HCT116 (cell line): ENCODE measurements around the gene RNU1-4. TPM values are rescaled to one million over a fixed set of nuclear protein-coding genes. Genes with fewer than 3 reads are reported as not detected.

ENCODE experiments used
- ATAC-seq: fragments of 200-7000 bp; cut with Tn5 transposase; 2 replicates; pipeline ENCODE4 v1.9.1; 2020; ENCODE audit warnings: mild to moderate bottlenecking, moderate library complexity
- BruUV-seq: library from RNA; stranded (reverse); fragments of 400-500 nt; replicated peaks from 2 replicates; lab custom pipeline; 2021; lab: Mats Ljungman, UMichigan
- CTCF ChIA-PET: fragments of 300-600 bp; sonication (Branson Sonifier 250); formaldehyde crosslinking; loops from one replicate; lab custom pipeline; 2021; ENCODE audit warnings: antibody characterized with exemption; lab: Charles Lee
- POLR2A ChIA-PET: fragments of 300-600, 350-600 bp; sonication (Branson Sonifier 250); formaldehyde crosslinking; loops from one replicate; lab custom pipeline; 2021; ENCODE audit warnings: antibody characterized with exemption; lab: Charles Lee
- RAD21 ChIA-PET, 2 experiments: fragments of 300-600 bp; sonication (Branson Sonifier 250); formaldehyde crosslinking; loops; one replicate each; lab custom pipeline; 2023; ENCODE audit warnings: low total read pairs in 2 of 2; ENCODE audit not compliant: uncharacterized antibody in 2 of 2, unreplicated experiment in 2 of 2, low non-redundant PET in 1 of 2; lab: Charles Lee
- DNase-seq: peaks from one replicate; pipeline ENCODE4 v3.0.0-alpha.2; 2010; ENCODE audit warnings: low read depth, low spot score
- H2AFZ ChIP-seq: fragments of 200-600 bp; shearing (Covaris generic), sonication (generic); 2 replicates; pipeline ENCODE4 v1.6.1; 2017; ENCODE audit warnings: low read depth, mixed run types, mixed read lengths, antibody characterized with exemption, low read length; ENCODE audit not compliant: poor library complexity, severe bottlenecking
- H3K27ac ChIP-seq: 2 replicates; pipeline ENCODE4 v1.5.1; 2012; ENCODE audit warnings: low read depth, low read length
- H3K27me3 ChIP-seq: fragments of 200-600 bp; sonication (generic); 2 replicates; pipeline ENCODE4 v1.6.1; 2016; ENCODE audit warnings: mixed run types, low read length, mixed read lengths; ENCODE audit not compliant: insufficient read depth
- H3K36me3 ChIP-seq, 2 experiments: fragments of 200-500 bp in 1 of 2; fragments of 200-600 bp in 1 of 2; sonication (Bioruptor generic) in 1 of 2; sonication (generic) in 1 of 2; 2 replicates each; pipeline versions ENCODE4 v1.5.1 to v1.6.1; 2014 to 2016; ENCODE audit warnings: low read length in 2 of 2, inconsistent platforms in 1 of 2, mixed read lengths in 1 of 2, mixed run types in 1 of 2; ENCODE audit not compliant: insufficient read depth in 2 of 2, control insufficient read depth in 1 of 2
- H3K4me1 ChIP-seq, 2 experiments: fragments of 200-600 bp in 1 of 2; sonication (generic) in 1 of 2; 2 replicates each; pipeline versions ENCODE4 v1.5.1 to v1.6.1; 2012 to 2017; ENCODE audit warnings: low read length in 2 of 2, inconsistent platforms in 1 of 2, mild to moderate bottlenecking in 1 of 2, mixed read lengths in 1 of 2, mixed run types in 1 of 2, moderate library complexity in 1 of 2; ENCODE audit not compliant: insufficient read depth in 2 of 2, control insufficient read depth in 1 of 2
- H3K4me2 ChIP-seq: fragments of 200-600 bp; sonication (generic); 2 replicates; pipeline ENCODE4 v1.6.1; 2017; ENCODE audit warnings: mixed run types, low read length, mixed read lengths
- H3K4me3 ChIP-seq, 2 experiments: fragments of 200-600 bp in 1 of 2; sonication (generic) in 1 of 2; replicated peaks in 1 of 2; 2 replicates each; pipeline ENCODE4 v1.5.1; 2011 to 2016; ENCODE audit warnings: low read length in 2 of 2, control low read depth in 1 of 2, low read depth in 1 of 2, mild to moderate bottlenecking in 1 of 2, mixed read lengths in 1 of 2, mixed run types in 1 of 2
- H3K79me2 ChIP-seq: fragments of 200-600 bp; sonication (generic); 2 replicates; pipeline ENCODE4 v1.6.1; 2017; ENCODE audit warnings: mild to moderate bottlenecking, mixed run types, low read length, moderate library complexity, mixed read lengths; ENCODE audit not compliant: insufficient read depth
- H3K9ac ChIP-seq: fragments of 200-600 bp; sonication (generic); 2 replicates; pipeline ENCODE4 v1.6.1; 2016; ENCODE audit warnings: low read length, mixed read lengths
- H3K9me2 ChIP-seq: fragments of 200-600 bp; sonication (generic), shearing (Covaris generic); 2 replicates; pipeline ENCODE4 v1.6.1; 2017; ENCODE audit warnings: mixed run types, mild to moderate bottlenecking, moderate library complexity; ENCODE audit not compliant: insufficient read depth
- H3K9me3 ChIP-seq, 2 experiments: fragments of 200-500 bp in 1 of 2; fragments of 200-600 bp in 1 of 2; sonication (Bioruptor generic) in 1 of 2; sonication (generic) in 1 of 2; 2 replicates each; pipeline ENCODE4 v1.6.1; 2014 to 2017; ENCODE audit warnings: low read length in 2 of 2, mixed read lengths in 2 of 2, inconsistent platforms in 1 of 2, low read depth in 1 of 2, mild to moderate bottlenecking in 1 of 2, mixed run types in 1 of 2, moderate library complexity in 1 of 2; ENCODE audit not compliant: control insufficient read depth in 1 of 2, insufficient read depth in 1 of 2
- H4K20me1 ChIP-seq: fragments of 200-600 bp; sonication (generic), shearing (Covaris generic); 2 replicates; pipeline ENCODE4 v1.6.1; 2017; ENCODE audit warnings: mixed run types, mild to moderate bottlenecking, moderate library complexity; ENCODE audit not compliant: insufficient read depth
- CEBPB ChIP-seq: IDR thresholded peaks from 2 replicates; pipeline ENCODE4 v1.6.1; 2012; ENCODE audit warnings: low read depth
- EGR1 ChIP-seq: IDR thresholded peaks from 2 replicates; pipeline ENCODE4 v1.6.1; 2012; ENCODE audit warnings: low read depth
- ELF1 ChIP-seq: IDR thresholded peaks from 2 replicates; pipeline ENCODE4 v1.6.1; 2012; ENCODE audit warnings: low read depth, borderline replicate concordance
- EZH2phosphoT487 ChIP-seq: fragments of 200-600 bp; IDR thresholded peaks from 2 replicates; pipeline ENCODE4 v1.6.1; 2018; ENCODE audit warnings: antibody characterized with exemption, borderline replicate concordance
- JUND ChIP-seq: IDR thresholded peaks from 2 replicates; pipeline ENCODE4 v1.6.1; 2012
- POLR2AphosphoS5 ChIP-seq: IDR thresholded peaks from 2 replicates; pipeline ENCODE4 v1.6.1; 2011; ENCODE audit warnings: mild to moderate bottlenecking, low read depth, low read length, moderate library complexity
- SRF ChIP-seq: IDR thresholded peaks from 2 replicates; pipeline ENCODE4 v1.6.1; 2012; ENCODE audit warnings: low read depth
- TCF7L2 ChIP-seq: IDR thresholded peaks from 2 replicates; pipeline ENCODE4 v1.7.0; 2011; ENCODE audit warnings: borderline replicate concordance, inconsistent platforms; ENCODE audit not compliant: insufficient read depth, insufficient read length; ENCODE audit errors: extremely low read depth
- YY1 ChIP-seq: IDR thresholded peaks from 2 replicates; pipeline ENCODE4 v1.6.1; 2011; ENCODE audit warnings: low read length, low read depth, moderate library complexity, mild to moderate bottlenecking; ENCODE audit not compliant: insufficient replicate concordance; ENCODE audit errors: extremely low read depth
- ZFX ChIP-seq: fragments of 450-650 bp; IDR thresholded peaks from 2 replicates; pipeline ENCODE4 v1.6.1; 2017
- ZNF274 ChIP-seq: fragments of 200-500 bp; sonication (Bioruptor generic); IDR thresholded peaks from 2 replicates; pipeline ENCODE4 v1.6.1; 2014; ENCODE audit warnings: mild to moderate bottlenecking, low read depth, low read length, inconsistent platforms
- intact Hi-C: fragments of 100-400 bp; cut with micrococcal nuclease; formaldehyde crosslinking; loops from 2 replicates; pipeline ENCODE4 v1.10.0; 2022
- total RNA-seq: library from RNA; stranded (reverse); gene quantifications from one replicate; pipeline ENCODE4 v1.2.1, GENCODE V29; 2021; ENCODE audit not compliant: unreplicated experiment
- TF ChIP-seq, protein P1 (sequence below): IDR thresholded peaks from 2 replicates; pipeline ENCODE4 v1.6.1; 2011; ENCODE audit warnings: mild to moderate bottlenecking, low read length, moderate library complexity; ENCODE audit not compliant: insufficient replicate concordance; ENCODE audit errors: extremely low read depth
- TF ChIP-seq, protein P2 (sequence below): IDR thresholded peaks from 2 replicates; pipeline ENCODE4 v1.6.1; 2012; ENCODE audit warnings: low read depth
- TF ChIP-seq, protein P3 (sequence below): IDR thresholded peaks from 2 replicates; pipeline ENCODE4 v1.6.1; 2012

Gene RNU1-4
- total RNA-seq, 1 experiment from 2014 or later = 1,685 TPM

DNA sequence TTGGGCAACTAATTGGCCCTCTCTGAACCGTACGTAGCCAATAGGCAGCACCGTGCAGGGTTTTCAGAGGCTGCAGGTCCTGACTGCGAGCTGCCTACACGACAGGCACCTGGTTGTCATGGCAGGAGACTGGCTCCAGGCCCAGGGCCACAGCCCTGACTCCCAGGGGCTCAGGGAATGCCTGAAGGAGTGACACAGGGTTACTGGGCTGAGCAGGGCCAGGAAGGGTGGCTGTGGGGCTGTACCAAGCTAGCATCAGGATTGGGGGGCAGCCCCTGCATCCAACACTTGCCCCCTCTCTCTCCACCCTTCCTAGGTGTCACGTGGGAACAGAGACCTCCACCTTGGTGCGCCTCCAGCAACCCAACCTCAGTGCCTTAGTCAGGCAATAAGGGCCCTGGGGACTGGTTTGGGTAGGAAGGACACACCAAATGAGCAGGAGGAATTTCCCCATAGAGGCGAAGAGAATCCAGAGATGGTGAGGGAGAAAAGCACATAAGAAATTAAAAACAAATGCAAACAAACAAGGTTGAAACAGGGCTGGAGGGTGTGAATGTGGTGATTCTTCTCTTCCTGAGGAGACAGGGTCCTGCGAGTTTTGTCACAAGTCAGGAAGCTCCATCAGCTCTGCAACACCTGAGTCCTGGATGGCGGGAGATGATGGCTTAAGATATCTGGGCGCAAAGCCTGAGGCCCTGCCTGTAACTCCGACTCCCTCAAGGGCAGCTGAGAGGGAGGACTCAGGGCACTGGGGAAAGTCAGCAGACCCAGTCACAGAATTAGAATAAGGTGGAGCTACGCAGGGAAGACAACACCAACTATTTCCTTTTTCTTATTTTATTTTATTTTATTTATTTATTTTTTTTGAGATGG lies 19.7 kb upstream of the RNU1-4 start:
- no peak overlapping the region for H3K4me2 ChIP-seq
- H3K9me2 ChIP-seq = no peaks in the 10 kb centered on the region
- H2AFZ ChIP-seq = no peak overlapping the region
- BruUV-seq = no TSS peak
- peaks cover 4 to 7% of the 10 kb centered on the region in 2 experiments; a peak in 2 of 4 replicates for H3K4me1 ChIP-seq
- POLR2A ChIA-PET = no interaction called here
- H3K9me3 ChIP-seq = no peaks in the 10 kb centered on the region
- CTCF ChIA-PET = interaction anchor here (1.4 kb wide), 1 partner anchor 11 kb away, joined by 4 read pairs; no protein-coding TSS in a partner anchor
- no peaks in the 10 kb centered on the region for H3K36me3 ChIP-seq
- no peaks in the 10 kb centered on the region for H3K79me2 ChIP-seq
- no peaks in the 10 kb centered on the region for H3K27me3 ChIP-seq
- no peak for TF ChIP-seq TCF7L2
- TF ChIP-seq POLR2AphosphoS5 = no peak
- TF ChIP-seq ZFX = no peak
- TF ChIP-seq, protein P1, sequence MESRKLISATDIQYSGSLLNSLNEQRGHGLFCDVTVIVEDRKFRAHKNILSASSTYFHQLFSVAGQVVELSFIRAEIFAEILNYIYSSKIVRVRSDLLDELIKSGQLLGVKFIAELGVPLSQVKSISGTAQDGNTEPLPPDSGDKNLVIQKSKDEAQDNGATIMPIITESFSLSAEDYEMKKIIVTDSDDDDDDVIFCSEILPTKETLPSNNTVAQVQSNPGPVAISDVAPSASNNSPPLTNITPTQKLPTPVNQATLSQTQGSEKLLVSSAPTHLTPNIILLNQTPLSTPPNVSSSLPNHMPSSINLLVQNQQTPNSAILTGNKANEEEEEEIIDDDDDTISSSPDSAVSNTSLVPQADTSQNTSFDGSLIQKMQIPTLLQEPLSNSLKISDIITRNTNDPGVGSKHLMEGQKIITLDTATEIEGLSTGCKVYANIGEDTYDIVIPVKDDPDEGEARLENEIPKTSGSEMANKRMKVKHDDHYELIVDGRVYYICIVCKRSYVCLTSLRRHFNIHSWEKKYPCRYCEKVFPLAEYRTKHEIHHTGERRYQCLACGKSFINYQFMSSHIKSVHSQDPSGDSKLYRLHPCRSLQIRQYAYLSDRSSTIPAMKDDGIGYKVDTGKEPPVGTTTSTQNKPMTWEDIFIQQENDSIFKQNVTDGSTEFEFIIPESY = no peak
- TF ChIP-seq ELF1 = no peak
- TF ChIP-seq ZNF274 = no peak
- TF ChIP-seq, protein P2, sequence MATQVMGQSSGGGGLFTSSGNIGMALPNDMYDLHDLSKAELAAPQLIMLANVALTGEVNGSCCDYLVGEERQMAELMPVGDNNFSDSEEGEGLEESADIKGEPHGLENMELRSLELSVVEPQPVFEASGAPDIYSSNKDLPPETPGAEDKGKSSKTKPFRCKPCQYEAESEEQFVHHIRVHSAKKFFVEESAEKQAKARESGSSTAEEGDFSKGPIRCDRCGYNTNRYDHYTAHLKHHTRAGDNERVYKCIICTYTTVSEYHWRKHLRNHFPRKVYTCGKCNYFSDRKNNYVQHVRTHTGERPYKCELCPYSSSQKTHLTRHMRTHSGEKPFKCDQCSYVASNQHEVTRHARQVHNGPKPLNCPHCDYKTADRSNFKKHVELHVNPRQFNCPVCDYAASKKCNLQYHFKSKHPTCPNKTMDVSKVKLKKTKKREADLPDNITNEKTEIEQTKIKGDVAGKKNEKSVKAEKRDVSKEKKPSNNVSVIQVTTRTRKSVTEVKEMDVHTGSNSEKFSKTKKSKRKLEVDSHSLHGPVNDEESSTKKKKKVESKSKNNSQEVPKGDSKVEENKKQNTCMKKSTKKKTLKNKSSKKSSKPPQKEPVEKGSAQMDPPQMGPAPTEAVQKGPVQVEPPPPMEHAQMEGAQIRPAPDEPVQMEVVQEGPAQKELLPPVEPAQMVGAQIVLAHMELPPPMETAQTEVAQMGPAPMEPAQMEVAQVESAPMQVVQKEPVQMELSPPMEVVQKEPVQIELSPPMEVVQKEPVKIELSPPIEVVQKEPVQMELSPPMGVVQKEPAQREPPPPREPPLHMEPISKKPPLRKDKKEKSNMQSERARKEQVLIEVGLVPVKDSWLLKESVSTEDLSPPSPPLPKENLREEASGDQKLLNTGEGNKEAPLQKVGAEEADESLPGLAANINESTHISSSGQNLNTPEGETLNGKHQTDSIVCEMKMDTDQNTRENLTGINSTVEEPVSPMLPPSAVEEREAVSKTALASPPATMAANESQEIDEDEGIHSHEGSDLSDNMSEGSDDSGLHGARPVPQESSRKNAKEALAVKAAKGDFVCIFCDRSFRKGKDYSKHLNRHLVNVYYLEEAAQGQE = no peak
- TF ChIP-seq, protein P3, sequence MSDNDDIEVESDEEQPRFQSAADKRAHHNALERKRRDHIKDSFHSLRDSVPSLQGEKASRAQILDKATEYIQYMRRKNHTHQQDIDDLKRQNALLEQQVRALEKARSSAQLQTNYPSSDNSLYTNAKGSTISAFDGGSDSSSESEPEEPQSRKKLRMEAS = no peak
- no peak for TF ChIP-seq JUND
- TF ChIP-seq EGR1 = no peak
- no peak for TF ChIP-seq EZH2phosphoT487
- no peak for TF ChIP-seq CEBPB
- TF ChIP-seq YY1 = no peak
- TF ChIP-seq SRF = no peak
- ATAC-seq = 0 out of 2 replicates have a peak, but pooled peaks have one; percentile 15
- H3K27ac ChIP-seq = no peak overlapping the region
- no peak overlapping the region for H3K9ac ChIP-seq
- no peak for DNase-seq
- intact Hi-C loops = no loop called here
- no peak overlapping the region for H3K4me3 ChIP-seq
- no peaks in the 10 kb centered on the region for H4K20me1 ChIP-seq
- RAD21 ChIA-PET = no interaction called here
